ENCODE results near the gene SNED1.

GRCh38 chr2:241017228-241017940 is 19.0 kb downstream of the SNED1 start:
- no peak for TF ChIP-seq JUND (IDR thresholded peaks at IDR 0.05)
- no peak for TF ChIP-seq REST (IDR thresholded peaks at IDR 0.05)
- no peak for TF ChIP-seq HNF4G (IDR thresholded peaks at IDR 0.05)
- no peak for TF ChIP-seq CTCF (IDR thresholded peaks at IDR 0.05; ENCODE audit: low read depth, low read length, missing input control)
- no peak for TF ChIP-seq ATF3 (IDR thresholded peaks at IDR 0.05)
- TF ChIP-seq MAX (IDR thresholded peaks at IDR 0.05), result no peak
- TF ChIP-seq FOXA2 (IDR thresholded peaks at IDR 0.05), result no peak
- TF ChIP-seq YY1 (IDR thresholded peaks at IDR 0.05), result no peak
- no peak for TF ChIP-seq NR2F2 (IDR thresholded peaks at IDR 0.05)
- no peak for TF ChIP-seq ZBTB33 (IDR thresholded peaks at IDR 0.05)
- no peak for TF ChIP-seq TAF1 (conservative IDR thresholded peaks at IDR 0.05)
- no peak for TF ChIP-seq EGR1 (IDR thresholded peaks at IDR 0.05; ENCODE audit: low read depth in 2 of 2)
